Gastrocnemius medialis (tissue), 4 donors: ENCODE measurements around the gene RYR1.

ENCODE experiments used
- CTCF ChIP-seq, 5 experiments: fragments of 450-650 bp in 3 of 5; fragments of 200-600 bp in 2 of 5; sonication (generic) in 2 of 5; IDR thresholded peaks in 4 of 5; conservative IDR thresholded peaks in 1 of 5; 1 replicate in 4 of 5; 2 replicates in 1 of 5; pipeline ENCODE4 v1.5.1; 2016 to 2019; ENCODE audit warnings: antibody characterized with exemption in 5 of 5, mild to moderate bottlenecking in 3 of 5, moderate library complexity in 3 of 5
- POLR2A ChIP-seq, 2 donors: fragments of 450-650 bp; IDR thresholded peaks; one replicate each; pipeline ENCODE4 v1.6.1; 2017; ENCODE audit warnings: antibody characterized with exemption in 2 of 2, mild to moderate bottlenecking in 2 of 2, moderate library complexity in 2 of 2

- TF ChIP-seq POLR2A (IDR thresholded peaks at IDR 0.05): no peak
- TF ChIP-seq CTCF (IDR thresholded peaks at IDR 0.05 in 4 of 5, conservative IDR thresholded peaks at IDR 0.05 in 1 of 5): no peak
Measured at GRCh38 chr19:38624822-38625221, 191.3 kb downstream of the RYR1 start.
